ENCODE measurements around the gene KIFC3.

DNA sequence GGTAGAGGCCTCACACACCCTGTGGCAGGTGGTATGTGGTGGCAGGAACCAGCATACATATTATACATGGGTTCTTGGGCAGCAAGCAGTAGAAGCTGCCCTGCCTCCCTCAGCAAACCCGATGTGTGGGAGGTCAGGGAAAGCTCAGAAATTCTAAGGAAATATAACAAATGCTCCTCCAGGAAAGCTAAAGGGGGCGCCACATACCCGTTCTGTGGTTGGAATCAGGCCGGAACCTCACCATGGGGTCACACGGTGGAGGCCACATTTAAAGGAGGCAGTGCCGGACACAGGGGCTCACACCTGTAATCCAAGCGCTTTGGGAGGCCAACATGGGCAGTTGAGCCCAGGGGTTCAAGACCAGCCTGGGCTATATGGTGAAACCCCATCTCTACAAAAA, 79.1 kb downstream of the KIFC3 start:
- TF ChIP-seq, protein P1, sequence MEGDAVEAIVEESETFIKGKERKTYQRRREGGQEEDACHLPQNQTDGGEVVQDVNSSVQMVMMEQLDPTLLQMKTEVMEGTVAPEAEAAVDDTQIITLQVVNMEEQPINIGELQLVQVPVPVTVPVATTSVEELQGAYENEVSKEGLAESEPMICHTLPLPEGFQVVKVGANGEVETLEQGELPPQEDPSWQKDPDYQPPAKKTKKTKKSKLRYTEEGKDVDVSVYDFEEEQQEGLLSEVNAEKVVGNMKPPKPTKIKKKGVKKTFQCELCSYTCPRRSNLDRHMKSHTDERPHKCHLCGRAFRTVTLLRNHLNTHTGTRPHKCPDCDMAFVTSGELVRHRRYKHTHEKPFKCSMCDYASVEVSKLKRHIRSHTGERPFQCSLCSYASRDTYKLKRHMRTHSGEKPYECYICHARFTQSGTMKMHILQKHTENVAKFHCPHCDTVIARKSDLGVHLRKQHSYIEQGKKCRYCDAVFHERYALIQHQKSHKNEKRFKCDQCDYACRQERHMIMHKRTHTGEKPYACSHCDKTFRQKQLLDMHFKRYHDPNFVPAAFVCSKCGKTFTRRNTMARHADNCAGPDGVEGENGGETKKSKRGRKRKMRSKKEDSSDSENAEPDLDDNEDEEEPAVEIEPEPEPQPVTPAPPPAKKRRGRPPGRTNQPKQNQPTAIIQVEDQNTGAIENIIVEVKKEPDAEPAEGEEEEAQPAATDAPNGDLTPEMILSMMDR (IDR thresholded peaks at IDR 0.05) = no peak
- no peak for TF ChIP-seq POLR2A (IDR thresholded peaks at IDR 0.05)

All from sigmoid colon (tissue), 3 donors.